ENCODE data around the gene CHPF.

CHPF gene

DNA sequence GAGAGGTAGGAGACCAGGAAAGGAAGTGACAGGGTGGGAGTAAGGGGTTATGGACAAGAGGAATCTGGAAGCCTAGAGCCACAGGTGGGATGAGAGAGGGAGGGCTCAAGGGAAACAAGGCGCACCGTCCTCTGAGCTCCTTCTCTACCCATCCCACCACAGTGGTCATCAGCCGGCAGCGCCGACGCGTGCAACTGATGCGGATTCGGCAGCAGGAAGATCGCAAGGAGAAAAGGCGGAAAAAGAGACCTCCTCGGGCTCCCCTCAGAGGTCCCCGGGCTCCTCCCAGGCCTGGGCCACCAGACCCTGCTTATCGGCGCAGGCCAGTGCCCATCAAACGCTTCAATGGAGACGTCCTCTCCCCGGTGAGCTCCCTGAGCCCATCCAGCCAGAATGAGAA, 5.4 kb upstream of the CHPF start:
- DNase-seq, result no peak

GRCh38 chr2:219547621-219548020, 4.0 kb upstream of the CHPF start:
- no peak for DNase-seq

GRCh38 chr2:219545943-219546352, 2.3 kb upstream of the CHPF start:
- DNase-seq, result no peak

GRCh38 chr2:219545295-219545942, 1.8 kb upstream of the CHPF start:
- DNase-seq, result no peak

GRCh38 chr2:219544567-219544966, 958 bp upstream of the CHPF start:
- DNase-seq, result no peak

DNA sequence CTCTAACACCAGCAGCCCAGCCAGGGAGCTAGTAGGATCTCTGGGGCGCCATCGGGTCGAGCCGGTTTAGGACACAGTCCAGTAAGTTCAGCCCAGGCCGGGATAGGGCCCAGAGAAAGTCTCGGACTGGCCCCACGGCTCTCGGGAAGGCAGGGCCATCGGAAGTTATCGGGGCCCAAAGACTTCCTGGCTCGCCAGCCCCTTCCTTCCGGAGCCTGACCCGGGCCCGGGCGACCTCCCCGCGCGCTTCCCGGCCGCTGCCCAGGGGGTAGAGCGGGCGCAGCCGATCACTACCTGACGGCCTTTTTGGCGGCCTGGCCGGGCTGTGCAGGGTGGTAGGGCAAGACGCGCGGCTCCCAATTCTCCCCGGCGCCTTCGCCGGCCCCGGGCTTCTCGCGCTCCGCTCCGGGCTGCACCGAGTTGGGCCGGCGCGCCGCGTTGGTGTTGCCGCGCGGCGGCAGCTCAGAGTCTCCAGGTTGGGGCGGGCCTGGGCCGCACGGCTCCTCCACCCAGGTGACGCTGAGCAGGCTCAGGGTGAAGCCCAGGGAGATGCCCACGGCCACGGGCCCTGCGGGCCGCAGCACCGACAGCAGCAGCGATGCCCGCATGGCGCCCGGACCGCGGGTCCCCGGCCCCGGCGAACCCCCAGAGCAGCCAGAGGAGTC, 546 bp downstream of the CHPF start:
- no peak for DNase-seq

DNA sequence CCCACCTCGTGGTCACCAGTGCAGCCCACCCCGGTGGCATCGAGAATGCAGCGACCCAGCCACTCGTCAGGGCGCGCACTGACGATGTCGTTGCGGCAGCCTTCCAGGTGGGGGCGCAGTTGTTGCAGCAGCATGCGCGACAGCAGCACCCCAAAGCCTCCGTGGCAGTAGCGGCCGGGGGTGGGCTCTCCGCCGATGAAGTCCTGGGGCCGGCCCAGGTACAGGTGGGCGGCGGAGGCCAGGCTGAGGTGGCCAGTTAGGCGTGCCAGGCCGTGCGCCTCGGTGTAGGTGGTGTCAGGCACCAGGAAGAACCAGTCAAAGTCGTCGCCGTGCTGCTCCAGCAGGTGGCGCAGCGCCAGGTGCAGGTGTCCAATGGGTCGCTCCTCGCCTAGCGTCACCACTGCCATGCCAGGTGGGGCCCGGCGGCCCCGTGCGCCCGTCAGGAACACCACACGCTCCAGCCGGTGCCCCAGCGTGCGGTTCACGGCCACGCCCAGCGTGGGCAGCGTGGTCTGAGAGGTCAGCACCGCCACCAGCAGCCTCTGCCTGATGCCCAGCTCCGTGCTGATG, 1.9 kb downstream of the CHPF start:
- peak; percentile 68 for DNase-seq

DNA sequence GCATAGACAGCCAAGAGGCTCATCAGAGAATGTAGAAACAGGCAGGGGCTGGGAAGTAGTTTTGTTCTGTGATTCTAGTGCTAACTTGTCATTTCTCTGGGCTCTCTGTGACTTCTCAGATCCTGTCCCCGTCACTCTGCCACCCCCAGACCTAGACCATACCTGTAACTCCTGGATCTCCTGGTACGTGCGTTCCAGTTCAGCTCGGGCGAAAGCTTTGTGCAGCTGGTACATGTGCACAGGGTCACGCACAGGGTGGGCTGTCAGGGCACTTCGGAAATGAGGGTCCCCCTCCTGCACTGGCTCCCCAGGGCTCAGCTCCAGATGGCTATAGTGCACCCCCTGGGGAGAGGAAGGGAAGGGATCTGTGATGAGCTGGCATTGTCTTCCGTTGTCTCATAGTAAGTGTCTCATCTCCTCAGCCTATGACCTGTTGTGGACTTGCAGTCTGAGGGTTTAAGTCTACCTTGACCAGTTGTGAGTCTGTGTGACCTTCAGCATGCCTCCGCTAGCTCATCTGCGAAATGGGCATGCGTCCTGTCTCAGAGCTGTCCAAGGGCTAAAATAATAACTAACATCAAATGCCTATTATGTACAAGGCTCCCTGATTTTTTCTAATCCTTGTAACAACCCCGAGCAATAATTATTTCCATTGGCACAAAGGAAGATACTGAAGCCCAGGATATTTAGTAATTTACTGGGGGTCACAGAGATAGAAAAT, 2.7 kb downstream of the CHPF start:
- DNase-seq, result no peak

DNA sequence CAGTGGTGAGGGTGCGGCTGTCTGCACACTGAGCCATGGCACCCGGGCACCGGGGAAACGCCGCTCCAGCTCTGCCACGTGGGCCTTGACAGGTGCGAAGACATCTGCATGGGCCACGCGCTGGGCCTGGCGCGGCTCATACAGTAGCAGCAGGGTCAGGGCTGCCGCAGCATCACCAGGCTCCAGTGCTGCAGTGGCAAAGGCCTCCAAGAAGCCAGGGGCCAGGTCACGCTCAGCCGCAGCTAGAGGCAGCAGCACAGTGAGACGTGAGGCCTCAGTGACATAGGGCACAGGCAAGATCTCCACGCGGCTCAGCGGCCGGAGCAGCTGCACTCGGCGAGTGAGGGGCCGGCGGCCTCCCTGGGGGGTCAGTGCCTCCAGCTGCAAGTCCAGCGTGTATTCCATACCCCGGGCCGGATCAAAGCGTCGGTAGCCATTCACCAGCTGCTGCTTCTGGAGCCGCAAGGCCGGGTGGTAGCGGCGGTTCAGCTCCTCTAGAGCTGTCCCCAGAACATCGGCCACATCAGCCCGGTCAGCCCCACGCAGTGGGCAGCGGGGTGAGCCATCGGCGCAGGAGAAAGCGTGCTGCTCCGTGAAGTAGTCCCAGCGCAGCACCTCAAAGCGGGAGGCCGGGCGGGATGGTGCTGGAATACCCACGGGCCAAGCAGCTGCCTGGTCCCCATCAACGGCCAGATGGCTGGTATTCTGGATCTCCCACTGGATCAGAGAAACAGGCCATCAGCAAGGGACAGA, 3.5 kb downstream of the CHPF start:
- no peak for DNase-seq

- no peak for DNase-seq
These were observed 4.4 kb downstream of the CHPF start for GRCh38 chr2:219538956-219539788.

DNA sequence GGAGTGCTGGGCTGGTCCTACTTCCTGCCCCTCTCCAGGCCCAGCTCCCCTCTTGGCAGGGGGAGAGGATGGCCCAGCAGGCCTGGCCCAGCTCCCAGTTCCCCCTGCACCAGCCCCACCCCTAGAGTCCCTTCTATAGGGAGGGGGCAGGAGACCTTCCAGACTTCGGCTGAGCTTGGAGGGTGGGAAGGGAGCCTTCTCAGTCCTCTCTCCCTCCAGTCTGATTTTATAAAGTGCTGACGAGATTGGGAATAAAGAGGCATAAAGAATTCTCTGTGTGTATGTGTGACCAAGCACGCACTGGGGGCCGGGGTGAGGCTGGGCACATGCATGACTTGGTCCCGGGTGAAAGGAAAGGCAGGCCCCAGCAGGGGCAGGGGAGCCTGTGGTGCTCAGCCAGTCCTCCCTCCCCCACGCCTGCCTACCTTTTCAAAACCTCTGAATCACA, 5.1 kb downstream of the CHPF start:
- no peak for DNase-seq

DNA sequence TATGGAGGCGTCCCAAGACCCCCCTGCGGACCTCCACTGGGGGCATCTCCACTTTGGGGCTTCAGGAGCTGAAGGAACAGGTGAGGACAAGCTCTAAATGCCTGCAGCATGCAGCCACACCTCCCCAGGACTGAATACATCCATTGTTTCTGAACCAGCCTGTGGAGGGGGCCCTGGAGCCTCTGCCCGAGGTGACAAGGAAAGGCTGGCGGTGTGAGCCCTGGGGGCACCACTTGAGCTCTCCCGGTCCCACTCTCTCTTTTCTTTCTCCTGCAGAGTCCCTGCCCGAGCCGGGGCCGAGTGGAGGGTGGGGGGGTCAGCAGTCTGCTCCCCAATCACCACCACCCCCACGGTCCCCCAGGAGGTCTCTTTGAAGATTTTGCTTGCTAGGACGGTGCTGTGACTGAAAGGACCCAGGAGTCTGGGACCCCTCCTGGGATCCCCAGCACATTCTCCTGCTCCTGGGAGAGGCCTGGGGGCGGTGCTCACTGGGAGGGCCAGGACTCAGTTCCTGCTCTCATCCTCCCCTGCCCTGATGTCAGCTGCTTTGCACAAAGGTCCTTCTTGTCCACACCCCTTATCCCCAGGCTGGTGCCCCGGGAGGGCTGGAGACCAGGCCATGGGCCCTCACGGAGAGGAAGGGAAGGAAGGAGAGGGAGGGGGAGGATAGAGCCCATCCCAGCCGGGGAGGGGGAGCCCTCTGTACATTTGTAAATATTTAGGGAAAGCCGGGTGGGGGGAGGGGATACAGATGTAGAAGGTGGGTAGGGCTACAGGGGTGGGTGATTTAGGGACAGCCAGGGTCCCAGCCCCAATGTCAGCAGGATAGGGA, 5.7 kb downstream of the CHPF start:
- DNase-seq, result no peak

DNA sequence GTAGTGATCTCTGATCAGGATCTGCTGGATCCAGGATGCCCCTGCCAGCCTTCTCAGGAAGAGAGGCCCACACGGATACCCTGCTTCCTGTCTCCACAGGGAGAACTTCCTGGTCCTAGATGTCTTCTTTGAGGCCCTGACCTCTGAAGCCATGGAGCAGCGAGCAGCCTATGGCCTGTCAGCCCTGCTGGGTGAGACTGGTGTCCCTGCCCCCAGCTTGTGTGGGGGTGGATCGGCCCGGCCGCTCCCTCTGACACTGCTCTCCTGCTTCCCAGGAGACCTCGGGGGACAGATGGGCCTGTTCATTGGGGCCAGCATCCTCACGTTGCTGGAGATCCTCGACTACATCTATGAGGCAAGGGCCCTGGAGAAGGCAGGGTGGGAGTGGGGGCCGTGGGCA, 6.6 kb downstream of the CHPF start:
- DNase-seq, result no peak

GRCh38 chr2:219536425-219536824, 7.2 kb downstream of the CHPF start:
- no peak for DNase-seq

DNA sequence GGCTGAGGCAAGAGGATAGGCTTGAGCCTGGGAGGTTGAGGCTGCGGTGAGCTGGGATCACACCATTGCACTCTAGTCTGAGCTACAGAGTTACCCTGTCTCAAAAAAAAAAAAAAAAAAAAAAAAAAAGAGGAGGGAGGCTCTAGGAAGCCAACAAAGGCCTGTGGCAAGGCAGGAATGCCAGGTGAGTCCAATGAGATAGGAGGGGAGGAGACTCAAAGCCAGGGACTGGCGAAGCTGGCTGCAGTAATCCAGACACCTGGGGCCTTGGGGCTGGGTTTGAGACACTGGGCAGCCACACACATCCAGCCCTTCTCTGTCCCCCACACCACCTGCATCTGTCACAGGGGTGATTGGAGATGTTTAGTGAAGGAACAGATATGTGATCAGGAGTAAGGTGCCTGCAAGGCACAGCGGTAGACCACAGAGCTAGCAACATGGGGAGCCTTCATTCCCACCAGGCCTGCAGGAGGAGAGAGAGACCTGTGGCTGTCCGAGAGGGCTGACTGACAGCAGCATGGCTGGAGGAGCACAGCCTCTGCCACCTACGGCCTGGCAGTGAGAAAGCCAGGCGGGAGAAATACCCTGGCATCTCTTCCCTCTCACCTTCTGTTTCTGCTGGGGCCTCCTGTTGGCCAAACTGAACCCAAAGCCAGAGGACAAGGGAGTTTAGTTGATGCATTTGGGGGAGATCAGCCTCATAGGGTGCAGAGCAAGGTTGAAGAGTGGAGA, 9.5 kb downstream of the CHPF start:
- DNase-seq, result no peak

GRCh38 chr2:219532378-219532649, 11.3 kb downstream of the CHPF start:
- no peak for DNase-seq

- DNase-seq, result no peak
These were observed 11.8 kb downstream of the CHPF start for GRCh38 chr2:219531639-219532377.

DNA sequence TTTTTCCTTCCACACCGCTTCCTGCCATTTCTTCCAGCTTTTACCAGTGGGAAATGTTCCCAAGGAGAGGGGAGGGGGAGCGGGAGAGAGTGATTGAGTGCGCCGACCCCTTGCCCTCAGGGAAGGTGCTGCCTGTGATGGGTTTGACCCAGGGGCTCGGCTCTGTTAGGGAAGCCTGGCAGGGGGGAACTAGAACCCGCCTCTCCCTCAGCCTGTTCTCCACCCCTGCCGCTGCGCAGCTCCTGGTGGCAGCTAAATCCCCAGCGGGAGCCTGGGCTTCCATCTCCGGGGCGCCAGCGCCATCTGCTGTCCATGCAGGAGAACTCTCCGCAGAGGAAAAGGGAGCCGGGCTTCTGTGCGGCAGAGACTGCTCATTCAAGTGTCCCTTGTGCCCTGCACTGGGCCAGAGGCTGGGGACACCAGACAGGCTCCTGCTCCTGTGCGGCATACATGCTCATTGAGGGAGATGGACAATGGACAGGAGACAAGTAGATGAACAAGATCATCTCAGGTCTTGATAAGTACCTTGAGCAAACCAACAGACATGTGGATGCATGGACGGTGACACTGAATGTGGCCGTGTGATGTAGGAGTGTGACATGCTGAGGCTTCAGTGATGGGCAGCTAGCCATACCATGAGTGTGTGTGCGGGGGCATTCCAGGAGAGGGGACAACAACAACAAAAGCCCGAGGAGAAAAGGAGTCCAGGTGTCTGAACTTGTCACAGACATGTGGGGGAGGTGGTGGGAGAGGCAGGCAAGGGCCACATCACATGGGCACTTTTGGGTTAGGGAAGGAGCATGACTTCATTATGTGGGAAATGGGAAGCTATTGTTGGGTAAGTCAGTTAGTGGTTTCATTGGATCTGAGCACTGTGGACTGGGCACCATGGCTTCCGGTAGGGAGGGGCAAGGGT, 13.3 kb downstream of the CHPF start:
- DNase-seq, result peak; percentile 82

GRCh38 chr2:219527472-219527871, 16.1 kb downstream of the CHPF start:
- no peak for DNase-seq
